Metanephros (tissue), 1 donor: Measurements from ENCODE around the gene GFOD2. TPM values are rescaled to one million over a fixed set of nuclear protein-coding genes. Genes with fewer than 3 reads are reported as not detected.

Experiments used
- total RNA-seq: library from RNA; depleted of rRNA; stranded (reverse); fragments of >200 nt; gene quantifications from one replicate; pipeline ENCODE4 v1.2.3, GENCODE V29; 2014

The GFOD2 gene, protein sequence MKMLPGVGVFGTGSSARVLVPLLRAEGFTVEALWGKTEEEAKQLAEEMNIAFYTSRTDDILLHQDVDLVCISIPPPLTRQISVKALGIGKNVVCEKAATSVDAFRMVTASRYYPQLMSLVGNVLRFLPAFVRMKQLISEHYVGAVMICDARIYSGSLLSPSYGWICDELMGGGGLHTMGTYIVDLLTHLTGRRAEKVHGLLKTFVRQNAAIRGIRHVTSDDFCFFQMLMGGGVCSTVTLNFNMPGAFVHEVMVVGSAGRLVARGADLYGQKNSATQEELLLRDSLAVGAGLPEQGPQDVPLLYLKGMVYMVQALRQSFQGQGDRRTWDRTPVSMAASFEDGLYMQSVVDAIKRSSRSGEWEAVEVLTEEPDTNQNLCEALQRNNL
- 18.4 TPM for total RNA-seq

DNA sequence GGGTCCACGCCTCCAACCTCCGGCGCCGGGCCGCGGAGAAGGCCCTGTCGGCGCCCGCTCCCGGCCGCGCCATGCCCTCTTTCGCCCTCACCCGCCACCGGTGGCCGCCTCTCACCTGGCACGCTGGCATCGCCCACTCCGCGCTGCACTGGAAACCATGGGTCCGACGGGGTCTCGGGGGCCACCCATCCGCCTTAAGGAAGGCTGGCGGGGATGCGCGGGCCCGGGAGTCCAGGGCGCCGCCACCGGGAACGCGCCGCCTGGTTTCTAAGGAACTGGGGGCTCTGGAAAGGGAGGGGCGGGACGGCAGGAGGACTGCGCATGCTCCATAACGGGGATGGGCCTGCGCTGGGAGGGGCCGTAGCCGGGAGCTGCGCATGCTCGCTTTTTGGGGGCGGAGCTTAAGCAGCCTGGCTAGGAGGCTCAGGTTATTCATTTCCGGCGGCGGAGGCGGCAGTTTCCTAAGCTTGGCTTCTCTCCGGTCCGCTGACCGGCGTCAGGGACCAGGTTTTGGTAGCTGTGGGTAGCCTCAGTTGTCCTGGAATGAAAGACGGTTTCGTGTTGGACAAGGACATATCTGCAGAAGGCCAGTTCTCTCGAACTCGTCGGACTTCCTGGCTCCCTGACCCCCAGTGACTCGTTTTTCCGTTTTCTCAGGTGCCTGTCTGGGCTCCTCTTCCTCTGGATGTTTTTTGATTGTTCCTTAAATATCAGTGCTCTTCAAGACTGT is at the start of gene GFOD2:
GFOD2 (minus strand) TSS at position 269 of the 730 bp plus-strand sequence. CDS start 33,601 bp downstream, outside the sequence.

DNA sequence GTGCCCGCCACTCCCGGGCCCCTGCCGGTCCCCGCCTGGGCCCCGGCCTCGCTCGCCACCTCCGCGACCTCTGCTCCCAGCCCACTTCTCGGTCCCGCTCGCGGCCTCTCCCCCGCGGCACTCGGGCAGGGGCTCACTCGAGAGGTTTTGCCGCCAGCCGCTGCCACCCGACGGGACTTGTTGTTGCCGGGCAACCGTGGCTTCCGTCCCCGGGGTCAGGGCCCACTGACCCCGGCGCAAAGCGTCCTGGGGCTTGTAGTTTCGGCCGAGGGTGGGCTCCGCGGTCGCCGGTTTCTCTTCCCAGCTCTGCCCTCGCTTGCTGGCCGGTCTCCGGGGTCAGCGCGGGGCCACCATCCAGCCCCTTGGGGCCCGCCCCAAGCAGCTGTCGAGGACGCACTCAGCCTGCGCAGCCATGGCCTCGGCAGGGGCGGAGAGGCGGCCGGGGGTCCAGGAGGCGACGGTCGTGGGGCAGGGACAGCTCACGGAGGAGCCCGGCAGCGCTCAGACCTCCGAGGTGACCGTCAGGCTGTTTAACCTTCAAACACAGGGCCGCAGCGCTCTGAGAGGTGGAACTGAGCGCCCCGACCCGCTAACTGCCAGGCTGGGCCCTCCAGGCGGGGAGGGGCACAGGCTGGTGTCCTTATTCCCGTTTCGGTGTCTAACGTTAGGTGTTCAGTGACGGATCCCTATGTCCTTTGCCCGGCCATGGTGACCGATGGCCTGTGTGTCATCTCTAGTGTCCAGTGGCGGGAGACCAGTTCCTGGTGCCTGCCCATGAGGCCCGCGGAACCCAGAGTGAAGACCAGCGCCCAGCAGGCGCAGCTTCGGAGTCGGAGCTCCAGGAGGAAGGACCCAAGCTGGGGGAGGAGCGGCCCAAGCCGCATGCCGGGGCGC is 52.3 kb downstream of the GFOD2 start, which contains the start of the genes C16orf86 and ENKD1:
C16orf86 (plus strand) TSS at position 256 of the 894 bp plus-strand sequence; CDS start at position 413, 157 bp downstream.
ENKD1 (minus strand) TSS at position 192 of the 894 bp plus-strand sequence. CDS start 308 bp downstream, outside the sequence.

GRCh38 chr16:67660564-67661028 is 58.5 kb downstream of the GFOD2 start, which contains the start of gene PARD6A:
PARD6A (plus strand) TSS chr16:67660960; CDS start chr16:67661039, 79 bp downstream.

DNA sequence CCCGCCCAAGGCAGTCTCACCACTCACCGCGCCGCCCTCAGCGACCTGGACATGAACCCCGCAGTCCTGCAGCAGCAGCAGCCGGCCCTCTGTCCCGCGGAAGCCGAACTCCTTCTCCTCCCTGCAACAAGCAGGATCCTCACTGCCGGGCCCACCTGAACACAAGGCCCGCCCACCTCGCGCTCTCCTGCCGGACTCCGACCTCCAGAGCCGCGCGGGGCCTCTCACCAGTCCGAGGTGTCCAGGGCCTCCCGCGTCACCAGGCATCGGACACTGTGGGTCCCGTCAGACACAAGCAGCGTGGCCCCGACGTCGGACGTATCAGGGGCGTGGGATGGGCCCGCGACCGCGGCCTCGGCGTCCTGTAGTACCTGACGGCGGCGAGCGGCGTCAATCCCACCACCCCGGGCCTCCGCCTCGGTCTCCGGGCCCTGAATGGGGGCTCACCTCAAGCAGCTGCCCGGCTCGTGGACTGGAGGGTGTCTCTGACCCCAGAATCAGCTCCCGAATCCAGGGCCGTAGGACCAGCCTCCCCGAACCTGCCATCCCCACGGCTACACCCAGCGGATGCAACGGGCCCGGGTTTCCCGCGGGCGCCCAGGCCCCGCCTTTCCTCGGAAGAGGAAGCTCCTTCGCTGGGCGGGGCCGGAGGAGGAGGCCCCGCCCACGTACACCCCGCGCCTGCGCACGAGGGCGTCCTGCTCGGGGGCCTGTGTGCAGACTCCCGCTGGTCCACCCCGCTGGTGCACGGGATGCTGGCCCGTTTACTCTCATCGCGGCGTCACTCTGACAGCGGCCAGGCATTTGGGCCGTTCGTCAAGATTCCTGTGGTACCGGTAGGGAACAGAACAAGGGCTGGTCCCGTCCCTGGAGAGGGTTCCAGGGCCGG is 59.2 kb downstream of the GFOD2 start, which contains the start of gene ACD:
ACD (minus strand) TSS at position 586 of the 889 bp plus-strand sequence; CDS start at position 546, 40 bp downstream.

Other genes with a start within 250 kb of the GFOD2 start
- 91.1 TPM for gene ATP6V0D1, start 238.2 kb downstream of the GFOD2 start, total RNA-seq
- 0.47 TPM for gene AGRP, start 235.8 kb downstream of the GFOD2 start, total RNA-seq
- gene RIPOR1, start 190.5 kb downstream of the GFOD2 start, total RNA-seq, result 55.6 TPM
- 49.9 TPM for gene CTCF, start 156.8 kb downstream of the GFOD2 start, total RNA-seq
- gene CARMIL2, start 74.2 kb downstream of the GFOD2 start, total RNA-seq, result 0.64 TPM
- gene ACD, start 59.1 kb downstream of the GFOD2 start, total RNA-seq, result 20.1 TPM
- 3.9 TPM for gene PARD6A, start 58.4 kb downstream of the GFOD2 start, total RNA-seq
- 18.1 TPM for gene ENKD1, start 52.6 kb downstream of the GFOD2 start, total RNA-seq
- 3.9 TPM for gene C16orf86, start 52.5 kb downstream of the GFOD2 start, total RNA-seq
- 18.7 TPM for gene RANBP10, start 87.2 kb upstream of the GFOD2 start, total RNA-seq
- gene TSNAXIP1, start 87.6 kb upstream of the GFOD2 start, total RNA-seq, result 5.4 TPM
- 37.0 TPM for gene THAP11, start 123.0 kb upstream of the GFOD2 start, total RNA-seq
- gene NUTF2, start 127.6 kb upstream of the GFOD2 start, total RNA-seq, result 115 TPM
- 39.8 TPM for gene CENPT, start 128.4 kb upstream of the GFOD2 start, total RNA-seq
- 82.0 TPM for gene EDC4, start 153.7 kb upstream of the GFOD2 start, total RNA-seq
- 1.2 TPM for gene NRN1L, start 165.6 kb upstream of the GFOD2 start, total RNA-seq
- gene PSKH1, start 173.9 kb upstream of the GFOD2 start, total RNA-seq, result 26.0 TPM
- 0.18 TPM for gene CTRL, start 212.5 kb upstream of the GFOD2 start, total RNA-seq
- gene PSMB10, start 217.5 kb upstream of the GFOD2 start, total RNA-seq, result 54.2 TPM
- 10.1 TPM for gene LCAT, start 224.8 kb upstream of the GFOD2 start, total RNA-seq
- gene SLC12A4, start 249.3 kb upstream of the GFOD2 start, total RNA-seq, result 45.4 TPM